ENCODE measurements around the gene HDAC9. TPM values are rescaled to one million over a fixed set of nuclear protein-coding genes. Genes with fewer than 3 reads are reported as not detected.

The HDAC9 gene
- total RNA-seq, 4 donors from 2014 or later: 3.0 to 14.0 (median 5.6) TPM

DNA sequence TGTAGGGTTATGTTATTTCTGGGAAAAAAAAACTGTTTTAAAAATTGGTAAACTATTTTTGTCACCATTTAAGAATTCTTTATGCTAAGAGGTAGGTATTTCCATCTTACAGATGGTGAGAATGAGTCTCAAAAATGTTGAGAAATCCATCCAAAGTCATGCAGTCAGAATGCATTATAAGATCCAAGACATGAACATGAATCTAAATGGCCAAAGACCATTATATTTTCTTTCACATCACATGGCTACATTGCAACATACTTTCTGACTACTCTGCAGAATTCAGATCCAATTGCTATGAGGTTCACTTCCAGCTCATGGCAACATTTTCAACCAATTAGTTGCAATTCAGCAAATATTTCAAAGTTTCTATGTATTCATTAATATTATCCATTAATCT lies 440.7 kb downstream of the HDAC9 start:
- ATAC-seq (no peak), DNase-seq (no peak)
- H3K4me3 ChIP-seq: no peak overlapping the region
- H3K9me3 ChIP-seq: no peaks in the 10 kb centered on the region
- no peaks in the 10 kb centered on the region for H3K27me3 ChIP-seq
- no peak overlapping the region for H3K27ac ChIP-seq
- in situ Hi-C loops (cut with MboI; ENCODE audit: low sequenced_read_pairs in 4 of 4): no loop called here
- intact Hi-C loops (cut with DNase I; ENCODE audit: low total_unique reads): no loop called here
- H3K4me1 ChIP-seq: no peaks in the 10 kb centered on the region
- TF ChIP-seq, protein P1, sequence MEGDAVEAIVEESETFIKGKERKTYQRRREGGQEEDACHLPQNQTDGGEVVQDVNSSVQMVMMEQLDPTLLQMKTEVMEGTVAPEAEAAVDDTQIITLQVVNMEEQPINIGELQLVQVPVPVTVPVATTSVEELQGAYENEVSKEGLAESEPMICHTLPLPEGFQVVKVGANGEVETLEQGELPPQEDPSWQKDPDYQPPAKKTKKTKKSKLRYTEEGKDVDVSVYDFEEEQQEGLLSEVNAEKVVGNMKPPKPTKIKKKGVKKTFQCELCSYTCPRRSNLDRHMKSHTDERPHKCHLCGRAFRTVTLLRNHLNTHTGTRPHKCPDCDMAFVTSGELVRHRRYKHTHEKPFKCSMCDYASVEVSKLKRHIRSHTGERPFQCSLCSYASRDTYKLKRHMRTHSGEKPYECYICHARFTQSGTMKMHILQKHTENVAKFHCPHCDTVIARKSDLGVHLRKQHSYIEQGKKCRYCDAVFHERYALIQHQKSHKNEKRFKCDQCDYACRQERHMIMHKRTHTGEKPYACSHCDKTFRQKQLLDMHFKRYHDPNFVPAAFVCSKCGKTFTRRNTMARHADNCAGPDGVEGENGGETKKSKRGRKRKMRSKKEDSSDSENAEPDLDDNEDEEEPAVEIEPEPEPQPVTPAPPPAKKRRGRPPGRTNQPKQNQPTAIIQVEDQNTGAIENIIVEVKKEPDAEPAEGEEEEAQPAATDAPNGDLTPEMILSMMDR (IDR thresholded peaks at IDR 0.05 in 4 of 5, conservative IDR thresholded peaks at IDR 0.05 in 1 of 5): no peak
- no peak for TF ChIP-seq POLR2A (IDR thresholded peaks at IDR 0.05)
- no peaks in the 10 kb centered on the region for H3K36me3 ChIP-seq

- no peaks in the 10 kb centered on the region for H3K4me1 ChIP-seq
- no peaks in the 10 kb centered on the region for H3K27me3 ChIP-seq
- in situ Hi-C loops (cut with MboI; ENCODE audit: low sequenced_read_pairs in 4 of 4): no loop called here
- no peaks in the 10 kb centered on the region for H3K9me3 ChIP-seq
- no peak overlapping the region for H3K27ac ChIP-seq
- no peak for ATAC-seq
- DNase-seq: no peak
- no peaks in the 10 kb centered on the region for H3K36me3 ChIP-seq
- intact Hi-C loops (cut with DNase I; ENCODE audit: low total_unique reads): no loop called here
- TF ChIP-seq POLR2A (IDR thresholded peaks at IDR 0.05): no peak
- TF ChIP-seq, protein P1 (IDR thresholded peaks at IDR 0.05 in 4 of 5, conservative IDR thresholded peaks at IDR 0.05 in 1 of 5): no peak
- H3K4me3 ChIP-seq: no peak overlapping the region
These were observed 444.4 kb downstream of the HDAC9 start for GRCh38 chr7:18939771-18940592.

GRCh38 chr7:18940593-18941134 lies 445.1 kb downstream of the HDAC9 start:
- DNase-seq (no peak), ATAC-seq (no peak)
- Histone ChIP-seq H3K4me1 (no peaks in the 10 kb centered on the region), H3K27me3 (no peaks in the 10 kb centered on the region), H3K4me3 (no peak overlapping the region), H3K27ac (no peak overlapping the region), H3K36me3 (no peaks in the 10 kb centered on the region), H3K9me3 (no peaks in the 10 kb centered on the region)
- TF ChIP-seq, protein P1 (IDR thresholded peaks at IDR 0.05 in 4 of 5, conservative IDR thresholded peaks at IDR 0.05 in 1 of 5): no peak
- no peak for TF ChIP-seq POLR2A (IDR thresholded peaks at IDR 0.05)
- in situ Hi-C loops (cut with MboI; ENCODE audit: low sequenced_read_pairs in 4 of 4) (no loop called here), intact Hi-C loops (cut with DNase I; ENCODE audit: low total_unique reads) (no loop called here)

DNA sequence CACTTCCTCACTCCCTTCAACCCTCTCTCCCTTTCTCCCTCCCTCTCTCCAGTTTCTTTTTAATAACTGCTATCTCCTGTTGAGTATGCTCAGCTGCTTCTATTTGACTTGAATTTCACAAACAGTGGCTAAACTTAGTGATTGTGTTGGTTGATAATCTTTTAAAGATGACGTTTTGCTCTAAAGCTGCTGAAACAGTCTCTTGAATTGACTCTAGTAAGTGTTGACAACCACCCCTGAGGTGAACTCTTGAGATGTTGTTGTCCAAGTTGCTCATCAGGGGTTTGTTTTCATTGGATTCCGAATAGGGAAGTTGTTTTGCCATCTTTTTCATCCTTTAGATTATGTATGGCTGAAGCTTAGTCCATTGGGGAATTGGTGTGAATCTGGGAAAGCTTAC lies 445.7 kb downstream of the HDAC9 start:
- Histone ChIP-seq H3K9me3 (no peaks in the 10 kb centered on the region), H3K27me3 (no peaks in the 10 kb centered on the region), H3K4me1 (no peaks in the 10 kb centered on the region), H3K4me3 (no peak overlapping the region), H3K36me3 (no peaks in the 10 kb centered on the region), H3K27ac (no peak overlapping the region)
- ATAC-seq: no peak
- in situ Hi-C loops (cut with MboI; ENCODE audit: low sequenced_read_pairs in 4 of 4) (no loop called here), intact Hi-C loops (cut with DNase I; ENCODE audit: low total_unique reads) (no loop called here)
- TF ChIP-seq POLR2A (IDR thresholded peaks at IDR 0.05): no peak
- TF ChIP-seq, protein P1 (IDR thresholded peaks at IDR 0.05 in 4 of 5, conservative IDR thresholded peaks at IDR 0.05 in 1 of 5): no peak
- DNase-seq: no peak
